ENCODE results near the gene WIZ.
A peak's percentile ranks its signal among the peaks of the same experiment; 100 is the strongest.
"Not testable (repeated sequence)": the region's sequence is repeated elsewhere in the genome, so short reads cannot be mapped to it uniquely, and the experiment has no call there.

Gene WIZ

GRCh38 chr19:15399234-15399515 is 50.6 kb downstream of the WIZ start:
- peaks cover 43% of the 10 kb centered on the region for H3K36me3 Mint-ChIP-seq (ENCODE audit: insufficient read depth)
- no peak for DNase-seq (ENCODE audit: low spot score in 2 of 2)
- ATAC-seq (replicated peaks; ENCODE audit: extremely low read depth, poor library complexity, severe bottlenecking): no peak
- H3K4me3 Mint-ChIP-seq: no peak overlapping the region
- no peak overlapping the region for H3K27ac Mint-ChIP-seq (ENCODE audit: low read depth)
- H3K27me3 Mint-ChIP-seq: no peaks in the 10 kb centered on the region
- H3K4me1 Mint-ChIP-seq: peaks cover 21% of the 10 kb centered on the region
- no peaks in the 10 kb centered on the region for H3K9me3 Mint-ChIP-seq

GRCh38 chr19:15398501-15399233 is 51.1 kb downstream of the WIZ start:
- peaks cover 48% of the 10 kb centered on the region for H3K36me3 Mint-ChIP-seq (ENCODE audit: insufficient read depth)

DNA sequence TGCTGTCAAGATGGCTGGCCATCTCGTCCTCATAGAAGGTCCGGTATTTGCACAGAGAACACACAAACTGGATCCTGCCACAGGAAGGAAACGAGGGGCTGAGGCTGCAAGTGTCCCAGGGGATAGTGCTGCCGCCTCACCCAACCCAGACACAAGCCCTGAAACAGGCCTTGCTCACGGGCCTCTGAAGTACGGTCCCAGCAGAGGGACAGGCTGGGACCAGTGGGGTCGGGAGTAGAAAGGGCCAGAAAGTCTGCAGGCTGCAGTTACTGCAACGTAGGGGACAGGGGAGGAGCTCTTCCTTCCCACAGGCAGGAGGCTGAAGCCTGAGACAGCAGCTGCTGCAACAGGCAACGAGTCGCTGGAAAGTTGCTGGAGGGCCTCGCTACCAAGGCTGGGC is 52.0 kb downstream of the WIZ start:
- DNase-seq (ENCODE audit: low spot score in 2 of 2) (no peak), ATAC-seq (replicated peaks; ENCODE audit: extremely low read depth, poor library complexity, severe bottlenecking) (no peak)
- H3K27me3 Mint-ChIP-seq: no peaks in the 10 kb centered on the region
- H3K27ac Mint-ChIP-seq (ENCODE audit: low read depth): no peak overlapping the region
- H3K9me3 Mint-ChIP-seq: no peaks in the 10 kb centered on the region
- peaks cover 56% of the 10 kb centered on the region for H3K36me3 Mint-ChIP-seq (ENCODE audit: insufficient read depth)
- H3K4me3 Mint-ChIP-seq: no peak overlapping the region
- peaks cover 17% of the 10 kb centered on the region for H3K4me1 Mint-ChIP-seq

More at GRCh38 chr19:15398501-15399233, 51.1 kb downstream of the WIZ start:
- no peak for ATAC-seq (replicated peaks; ENCODE audit: extremely low read depth, poor library complexity, severe bottlenecking)
- no peaks in the 10 kb centered on the region for H3K27me3 Mint-ChIP-seq
- H3K27ac Mint-ChIP-seq (ENCODE audit: low read depth): no peak overlapping the region
- H3K4me3 Mint-ChIP-seq: no peak overlapping the region
- DNase-seq (ENCODE audit: low spot score in 2 of 2): no peak
- peaks cover 21% of the 10 kb centered on the region for H3K4me1 Mint-ChIP-seq
- no peaks in the 10 kb centered on the region for H3K9me3 Mint-ChIP-seq

DNA sequence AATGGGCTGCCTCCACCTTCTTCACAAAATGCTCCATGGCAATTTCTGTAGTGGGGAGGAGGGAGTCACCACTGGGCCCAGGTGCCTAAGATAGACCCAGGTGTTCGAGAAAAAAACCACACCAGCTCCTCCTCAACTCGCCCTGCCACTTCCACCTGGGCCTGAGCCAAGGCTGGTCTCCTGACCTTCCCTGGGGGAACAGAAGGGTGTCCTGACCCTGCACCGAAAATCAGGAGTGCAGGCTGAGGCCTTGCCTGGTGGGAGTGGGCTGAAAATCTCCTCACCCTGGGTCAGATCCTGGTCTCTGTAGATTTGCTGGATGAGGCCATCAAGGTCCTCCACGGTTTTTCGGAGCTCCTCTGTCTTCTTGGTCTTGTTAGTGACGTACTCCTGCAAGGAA is 52.5 kb downstream of the WIZ start:
- Mint-ChIP-seq H3K4me1 (peaks cover 12% of the 10 kb centered on the region), H3K9me3 (no peaks in the 10 kb centered on the region), H3K27me3 (no peaks in the 10 kb centered on the region), H3K4me3 (no peak overlapping the region), H3K36me3 (ENCODE audit: insufficient read depth) (peaks cover 59% of the 10 kb centered on the region), H3K27ac (ENCODE audit: low read depth) (no peak overlapping the region)
- no peak for DNase-seq (ENCODE audit: low spot score in 2 of 2)
- ATAC-seq (replicated peaks; ENCODE audit: extremely low read depth, poor library complexity, severe bottlenecking): no peak

DNA sequence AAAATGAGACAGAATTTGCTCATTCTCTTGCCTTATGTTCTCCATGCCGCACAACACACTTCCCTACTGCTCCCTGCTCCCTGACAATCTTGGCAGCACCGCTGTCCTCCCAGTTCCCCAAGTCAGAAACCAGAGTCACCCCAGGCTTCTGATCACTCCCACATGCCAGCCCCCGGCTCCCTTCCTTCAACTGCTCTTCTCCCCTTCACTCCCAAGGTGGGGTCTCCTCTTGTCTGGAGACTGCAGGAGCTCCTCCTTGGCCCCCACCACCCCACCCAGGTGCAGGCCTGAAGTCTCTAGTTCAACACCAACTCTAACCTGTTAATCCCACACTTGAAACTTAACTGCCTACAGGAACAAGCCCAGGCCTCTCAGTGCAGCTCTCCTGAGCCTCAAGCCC is 53.3 kb downstream of the WIZ start:
- Mint-ChIP-seq H3K4me1 (peaks cover 12% of the 10 kb centered on the region), H3K4me3 (peak overlapping the region; percentile 36), H3K9me3 (no peaks in the 10 kb centered on the region), H3K27me3 (no peaks in the 10 kb centered on the region), H3K27ac (ENCODE audit: low read depth) (peak overlapping the region; percentile 69), H3K36me3 (ENCODE audit: insufficient read depth) (peaks cover 66% of the 10 kb centered on the region)
- DNase-seq (ENCODE audit: low spot score in 2 of 2): no peak
- ATAC-seq (replicated peaks; ENCODE audit: extremely low read depth, poor library complexity, severe bottlenecking): no peak

- DNase-seq (ENCODE audit: low spot score in 2 of 2); H3K4me3 Mint-ChIP-seq; H3K27me3 Mint-ChIP-seq; ATAC-seq (replicated peaks; ENCODE audit: extremely low read depth, poor library complexity, severe bottlenecking); H3K9me3 Mint-ChIP-seq: not testable (repeated sequence)
- Mint-ChIP-seq H3K4me1 (peaks cover 12% of the 10 kb centered on the region), H3K27ac (ENCODE audit: low read depth) (peak overlapping the region; percentile 72), H3K36me3 (ENCODE audit: insufficient read depth) (peaks cover 63% of the 10 kb centered on the region)
Measured at GRCh38 chr19:15395251-15395650, 54.5 kb downstream of the WIZ start.

DNA sequence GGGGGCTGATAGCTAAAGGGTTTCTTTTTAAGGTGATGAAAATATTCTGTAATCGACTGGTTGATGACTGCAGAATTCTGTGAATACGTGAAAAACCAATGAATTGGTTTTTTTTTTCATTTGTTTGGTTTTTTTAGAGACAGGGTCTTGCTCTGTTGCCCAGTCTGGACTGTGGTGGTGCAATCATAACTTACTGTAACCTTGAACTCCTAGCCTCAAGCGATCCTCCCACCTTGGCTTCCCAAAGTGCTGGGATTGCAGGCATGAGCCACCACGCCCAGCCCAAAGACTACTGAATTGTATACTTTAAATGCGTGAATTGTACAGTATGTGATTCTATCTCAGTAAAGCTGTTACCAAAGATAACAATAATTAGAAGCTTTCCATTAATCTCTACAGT is 55.3 kb downstream of the WIZ start:
- H3K27ac Mint-ChIP-seq (ENCODE audit: low read depth): peak overlapping the region; percentile 72
- ATAC-seq (replicated peaks; ENCODE audit: extremely low read depth, poor library complexity, severe bottlenecking): no peak
- peaks cover 64% of the 10 kb centered on the region for H3K36me3 Mint-ChIP-seq (ENCODE audit: insufficient read depth)

DNA sequence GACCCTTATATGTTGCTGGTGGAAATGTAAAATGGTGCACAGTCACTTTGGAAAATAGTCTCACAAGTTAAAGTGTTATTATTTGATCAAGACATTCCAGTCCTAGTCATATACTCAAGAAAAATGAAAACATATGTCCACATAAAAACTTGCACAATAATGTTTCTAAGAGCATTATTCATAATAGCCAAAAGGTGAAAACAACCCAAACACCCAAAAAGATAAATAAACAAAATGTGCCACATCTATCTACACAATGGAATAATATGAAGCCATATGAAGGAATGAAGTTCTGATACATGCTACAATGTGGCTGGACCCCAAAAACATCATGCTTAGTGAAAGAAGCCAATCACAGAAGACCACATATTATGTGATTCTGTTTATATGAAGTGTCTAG is 55.8 kb downstream of the WIZ start:
- Mint-ChIP-seq H3K4me3 (no peak overlapping the region), H3K4me1 (peaks cover 12% of the 10 kb centered on the region), H3K27me3 (no peaks in the 10 kb centered on the region), H3K36me3 (ENCODE audit: insufficient read depth) (peaks cover 60% of the 10 kb centered on the region), H3K9me3 (no peaks in the 10 kb centered on the region), H3K27ac (ENCODE audit: low read depth) (no peak overlapping the region)
- no peak for ATAC-seq (replicated peaks; ENCODE audit: extremely low read depth, poor library complexity, severe bottlenecking)
- DNase-seq (ENCODE audit: low spot score in 2 of 2): no peak

More for the DNA sequence above, 55.3 kb downstream of the WIZ start:
- no peak overlapping the region for H3K4me3 Mint-ChIP-seq
- H3K27me3 Mint-ChIP-seq: no peaks in the 10 kb centered on the region
- no peak for DNase-seq (ENCODE audit: low spot score in 2 of 2)
- peaks cover 12% of the 10 kb centered on the region for H3K4me1 Mint-ChIP-seq
- H3K9me3 Mint-ChIP-seq: no peaks in the 10 kb centered on the region

GRCh38 chr19:15390814-15391213 is 58.9 kb downstream of the WIZ start:
- peaks cover 42% of the 10 kb centered on the region for H3K36me3 Mint-ChIP-seq (ENCODE audit: insufficient read depth)
- H3K27ac Mint-ChIP-seq (ENCODE audit: low read depth): peak overlapping the region; percentile 10
- H3K4me3 Mint-ChIP-seq: no peak overlapping the region
- DNase-seq (ENCODE audit: low spot score in 2 of 2): no peak
- no peak for ATAC-seq (replicated peaks; ENCODE audit: extremely low read depth, poor library complexity, severe bottlenecking)
- H3K4me1 Mint-ChIP-seq: no peaks in the 10 kb centered on the region
- no peaks in the 10 kb centered on the region for H3K9me3 Mint-ChIP-seq
- no peaks in the 10 kb centered on the region for H3K27me3 Mint-ChIP-seq

DNA sequence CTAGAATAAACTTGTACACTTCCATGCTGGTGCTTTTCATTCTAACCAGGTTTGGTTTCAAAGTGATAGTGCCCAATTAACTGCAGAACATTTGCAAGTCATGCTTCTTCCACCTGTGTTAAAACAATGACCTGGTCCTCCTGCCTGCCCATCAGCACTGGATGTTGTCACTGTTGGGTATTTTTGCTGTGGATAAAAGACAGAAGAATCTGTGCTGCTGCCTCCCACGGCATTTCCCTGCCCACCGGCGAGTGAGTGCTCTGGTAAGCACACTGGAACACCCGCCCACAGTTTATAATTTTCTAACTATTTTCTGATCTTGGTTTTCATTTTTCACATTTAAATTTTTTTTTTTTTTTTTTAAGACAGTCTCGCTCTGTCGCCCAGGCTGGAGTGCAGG is 67.9 kb downstream of the WIZ start:
- ATAC-seq (replicated peaks; ENCODE audit: extremely low read depth, poor library complexity, severe bottlenecking) (no peak), DNase-seq (ENCODE audit: low spot score in 2 of 2) (no peak)
- Mint-ChIP-seq H3K27me3 (no peaks in the 10 kb centered on the region), H3K4me1 (peaks cover 25% of the 10 kb centered on the region), H3K27ac (ENCODE audit: low read depth) (no peak overlapping the region), H3K9me3 (no peaks in the 10 kb centered on the region), H3K36me3 (ENCODE audit: insufficient read depth) (peaks cover 25% of the 10 kb centered on the region), H3K4me3 (peak overlapping the region; percentile 22)

GRCh38 chr19:15381429-15381828 is 68.3 kb downstream of the WIZ start:
- H3K9me3 Mint-ChIP-seq: no peaks in the 10 kb centered on the region
- no peak for DNase-seq (ENCODE audit: low spot score in 2 of 2)
- H3K36me3 Mint-ChIP-seq (ENCODE audit: insufficient read depth): peaks cover 25% of the 10 kb centered on the region
- H3K4me1 Mint-ChIP-seq: peaks cover 30% of the 10 kb centered on the region
- H3K27me3 Mint-ChIP-seq: no peaks in the 10 kb centered on the region
- H3K4me3 Mint-ChIP-seq: peak overlapping the region; percentile 22
- ATAC-seq (replicated peaks; ENCODE audit: extremely low read depth, poor library complexity, severe bottlenecking): no peak
- H3K27ac Mint-ChIP-seq (ENCODE audit: low read depth): peak overlapping the region; percentile 97

DNA sequence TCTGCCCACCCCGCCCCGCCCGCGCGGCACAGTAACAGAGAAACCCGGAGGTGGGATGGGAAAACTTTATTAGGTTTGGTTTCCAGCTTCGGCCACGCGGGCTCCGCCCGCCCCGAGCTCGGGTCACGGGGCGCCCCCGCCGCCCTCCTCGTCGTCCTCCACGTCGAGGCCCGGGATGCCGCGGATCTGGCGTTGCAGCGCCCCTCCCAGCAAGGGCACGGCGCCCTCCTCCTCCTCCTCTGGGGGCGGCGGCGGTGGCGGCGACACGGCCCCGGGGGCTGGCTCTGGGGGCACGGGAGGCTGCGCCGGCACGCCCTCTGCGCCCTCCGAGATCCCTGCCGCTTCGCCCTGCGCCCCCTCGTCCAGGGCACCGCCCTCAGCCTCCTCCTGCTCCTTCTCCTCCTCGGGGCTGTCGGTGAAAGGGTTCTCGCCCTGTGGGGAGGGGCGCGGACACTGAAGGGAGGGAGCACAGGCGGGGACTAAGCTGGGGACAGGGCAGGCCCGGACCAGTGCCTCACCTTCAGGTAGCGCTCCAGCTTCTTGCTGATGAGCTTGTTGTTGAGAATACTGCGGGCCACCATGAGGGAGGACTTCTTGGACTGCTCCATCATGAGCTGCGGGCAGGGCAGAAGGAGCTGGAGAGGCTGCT is 69.6 kb downstream of the WIZ start:
- H3K4me3 Mint-ChIP-seq: peak overlapping the region; percentile 92
- no peaks in the 10 kb centered on the region for H3K9me3 Mint-ChIP-seq
- H3K27me3 Mint-ChIP-seq: no peaks in the 10 kb centered on the region
- ATAC-seq (replicated peaks; ENCODE audit: extremely low read depth, poor library complexity, severe bottlenecking): peak; percentile 21
- peak overlapping the region; percentile 97 for H3K27ac Mint-ChIP-seq (ENCODE audit: low read depth)
- DNase-seq (ENCODE audit: low spot score in 2 of 2): no peak
- peaks cover 30% of the 10 kb centered on the region for H3K4me1 Mint-ChIP-seq
- peaks cover 26% of the 10 kb centered on the region for H3K36me3 Mint-ChIP-seq (ENCODE audit: insufficient read depth)

Data from central memory CD8-positive, alpha-beta T cell (primary cell).